Femur (tissue), 1 donor: ENCODE data around the gene TAF4.
"Not testable (repeated sequence)": the region's sequence is repeated elsewhere in the genome, so short reads cannot be mapped to it uniquely, and the experiment has no call there.

Experiments
- DNase-seq: peaks from one replicate; pipeline ENCODE4 v3.0.0-alpha.2; 2017

The TAF4 gene, protein sequence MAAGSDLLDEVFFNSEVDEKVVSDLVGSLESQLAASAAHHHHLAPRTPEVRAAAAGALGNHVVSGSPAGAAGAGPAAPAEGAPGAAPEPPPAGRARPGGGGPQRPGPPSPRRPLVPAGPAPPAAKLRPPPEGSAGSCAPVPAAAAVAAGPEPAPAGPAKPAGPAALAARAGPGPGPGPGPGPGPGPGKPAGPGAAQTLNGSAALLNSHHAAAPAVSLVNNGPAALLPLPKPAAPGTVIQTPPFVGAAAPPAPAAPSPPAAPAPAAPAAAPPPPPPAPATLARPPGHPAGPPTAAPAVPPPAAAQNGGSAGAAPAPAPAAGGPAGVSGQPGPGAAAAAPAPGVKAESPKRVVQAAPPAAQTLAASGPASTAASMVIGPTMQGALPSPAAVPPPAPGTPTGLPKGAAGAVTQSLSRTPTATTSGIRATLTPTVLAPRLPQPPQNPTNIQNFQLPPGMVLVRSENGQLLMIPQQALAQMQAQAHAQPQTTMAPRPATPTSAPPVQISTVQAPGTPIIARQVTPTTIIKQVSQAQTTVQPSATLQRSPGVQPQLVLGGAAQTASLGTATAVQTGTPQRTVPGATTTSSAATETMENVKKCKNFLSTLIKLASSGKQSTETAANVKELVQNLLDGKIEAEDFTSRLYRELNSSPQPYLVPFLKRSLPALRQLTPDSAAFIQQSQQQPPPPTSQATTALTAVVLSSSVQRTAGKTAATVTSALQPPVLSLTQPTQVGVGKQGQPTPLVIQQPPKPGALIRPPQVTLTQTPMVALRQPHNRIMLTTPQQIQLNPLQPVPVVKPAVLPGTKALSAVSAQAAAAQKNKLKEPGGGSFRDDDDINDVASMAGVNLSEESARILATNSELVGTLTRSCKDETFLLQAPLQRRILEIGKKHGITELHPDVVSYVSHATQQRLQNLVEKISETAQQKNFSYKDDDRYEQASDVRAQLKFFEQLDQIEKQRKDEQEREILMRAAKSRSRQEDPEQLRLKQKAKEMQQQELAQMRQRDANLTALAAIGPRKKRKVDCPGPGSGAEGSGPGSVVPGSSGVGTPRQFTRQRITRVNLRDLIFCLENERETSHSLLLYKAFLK

DNA sequence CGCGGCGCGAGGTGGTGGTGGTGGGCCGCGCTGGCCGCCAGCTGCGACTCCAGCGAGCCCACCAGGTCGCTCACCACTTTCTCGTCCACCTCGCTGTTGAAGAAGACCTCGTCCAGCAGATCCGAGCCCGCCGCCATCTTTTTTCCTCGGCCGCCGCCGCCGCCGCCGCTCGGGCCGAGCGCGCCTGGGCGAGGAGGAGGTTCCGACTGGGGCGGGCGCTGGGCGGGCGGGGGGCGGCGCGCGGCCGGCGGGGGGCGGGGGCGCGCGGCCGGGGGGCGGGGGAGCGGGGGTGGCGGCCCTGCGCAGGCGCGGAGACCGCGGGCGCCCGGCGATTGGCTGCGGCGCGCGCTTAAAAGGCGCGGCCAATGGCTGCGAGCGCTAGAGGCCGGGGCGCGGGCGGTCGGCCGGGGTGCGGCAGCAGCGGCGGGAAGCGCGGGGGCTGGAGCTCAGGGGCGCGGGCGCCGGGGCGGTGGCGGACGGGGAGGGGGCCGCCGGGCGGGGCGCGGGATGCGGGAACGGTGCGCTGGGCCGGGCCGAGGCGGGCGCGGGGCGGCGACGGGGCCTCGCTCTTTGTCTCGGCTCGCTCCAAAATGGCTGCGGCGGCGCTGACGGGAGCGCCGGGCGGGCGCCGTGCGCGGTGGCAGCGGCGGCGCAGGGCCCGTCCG, at the start of gene TAF4:
TSS of gene TAF4 (minus strand) at position 208 of the 665 bp plus-strand sequence. CDS start at position 137, 71 bp downstream.
- DNase-seq = peak; percentile 88

DNA sequence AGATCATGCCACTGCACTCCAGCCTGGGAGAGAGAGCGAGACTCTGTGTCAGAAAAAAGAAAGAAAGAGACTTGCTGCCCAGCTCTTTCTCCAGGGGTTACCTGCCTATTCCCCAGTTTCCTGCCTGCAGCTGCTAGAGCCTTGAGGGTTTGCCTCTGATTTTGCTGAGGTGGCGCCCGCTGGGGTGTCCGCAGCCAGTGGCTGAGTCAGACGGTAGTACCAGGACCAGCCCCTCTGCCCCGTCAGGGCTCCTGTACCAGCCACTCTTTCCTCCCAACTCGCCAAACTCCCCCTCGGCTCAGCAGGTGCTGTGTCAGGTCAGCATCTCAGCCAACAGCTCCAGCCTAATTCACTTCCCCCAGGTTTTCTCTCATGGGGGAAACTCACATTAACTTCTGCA, 49.2 kb upstream of the TAF4 start:
- no peak for DNase-seq

DNA sequence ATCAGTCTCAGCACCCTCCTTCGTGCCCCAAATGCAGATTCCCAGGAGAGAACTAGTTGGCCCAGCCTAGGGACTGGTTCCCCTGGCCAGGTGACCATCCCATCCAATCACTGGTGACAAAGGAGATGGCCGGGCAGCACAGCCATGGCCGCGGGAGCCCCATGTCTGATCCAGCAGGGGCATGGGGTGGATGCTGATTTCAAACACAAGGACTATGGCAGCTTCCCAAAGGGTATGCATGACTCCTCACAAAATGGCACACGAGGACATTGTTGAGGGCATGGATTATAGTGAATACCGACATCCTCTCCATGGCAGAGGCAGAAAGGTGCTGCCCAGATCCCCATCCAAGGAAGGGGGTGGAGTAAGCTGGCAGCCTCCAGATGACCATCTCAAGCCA, 46.7 kb upstream of the TAF4 start:
- no peak for DNase-seq

DNA sequence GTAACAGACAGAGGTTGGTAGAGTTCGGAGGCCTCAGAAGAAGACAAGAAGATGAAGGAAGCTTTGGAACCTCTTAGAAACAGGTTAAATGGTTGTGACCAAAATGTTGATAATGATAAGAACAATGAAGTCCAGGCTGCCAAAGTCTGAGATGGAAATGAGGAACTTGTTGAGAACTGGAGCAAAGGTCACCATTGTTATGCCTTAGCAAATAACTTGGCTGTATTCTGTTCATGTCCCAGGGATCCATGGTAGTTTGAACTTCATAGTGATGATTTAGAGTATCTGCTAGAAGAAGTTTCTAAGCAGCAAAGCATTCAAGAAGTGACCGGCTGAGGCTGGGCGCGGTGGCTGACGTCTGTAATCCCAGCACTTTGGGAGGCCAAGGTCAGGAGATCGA, 45.5 kb upstream of the TAF4 start:
- no peak for DNase-seq

DNA sequence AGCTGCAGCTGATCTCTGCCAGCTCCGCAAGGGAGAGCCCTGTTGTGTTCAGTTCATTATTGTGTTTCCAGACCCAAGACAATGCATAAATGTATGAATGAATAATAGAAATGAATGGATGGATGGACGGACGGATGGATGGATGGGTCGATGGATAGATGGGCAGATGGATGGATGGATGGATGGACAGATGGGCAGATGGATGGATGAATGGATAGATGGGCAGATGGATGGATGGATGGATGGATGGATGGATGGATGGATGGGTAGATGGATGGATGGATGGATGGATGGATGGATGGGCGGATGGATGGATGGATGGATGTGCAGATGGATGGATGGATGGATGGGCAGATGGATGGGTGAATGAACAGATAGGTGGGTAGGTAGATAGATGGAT, 39.9 kb upstream of the TAF4 start:
- DNase-seq = no peak

DNA sequence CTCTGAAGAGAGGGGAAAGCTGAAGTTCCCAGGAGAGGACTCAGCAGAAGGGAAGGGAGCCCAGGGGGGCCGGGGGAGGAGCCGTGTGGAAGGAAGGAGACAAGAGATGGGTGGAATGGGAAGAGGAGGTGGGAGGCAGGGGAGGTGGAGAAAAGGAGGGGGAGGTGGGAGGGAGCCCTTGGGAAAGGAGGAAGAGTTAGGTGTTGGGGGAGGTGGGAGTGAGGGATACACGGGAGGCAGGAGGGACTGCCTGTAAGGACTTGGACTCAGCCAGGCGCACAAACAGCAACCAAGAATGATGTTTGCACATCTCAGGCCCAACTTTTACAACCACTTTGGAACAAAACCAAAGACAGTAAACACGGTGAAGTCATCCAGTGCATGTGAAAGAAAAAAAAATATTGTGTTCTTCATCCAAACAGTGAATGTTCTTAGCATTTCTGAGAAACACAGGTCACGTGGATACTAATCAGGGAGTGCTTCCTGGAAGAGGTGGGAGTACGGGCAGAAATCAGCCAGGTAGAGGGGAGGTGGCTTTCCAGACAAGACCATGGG, 39.2 kb upstream of the TAF4 start:
- DNase-seq = no peak

DNA sequence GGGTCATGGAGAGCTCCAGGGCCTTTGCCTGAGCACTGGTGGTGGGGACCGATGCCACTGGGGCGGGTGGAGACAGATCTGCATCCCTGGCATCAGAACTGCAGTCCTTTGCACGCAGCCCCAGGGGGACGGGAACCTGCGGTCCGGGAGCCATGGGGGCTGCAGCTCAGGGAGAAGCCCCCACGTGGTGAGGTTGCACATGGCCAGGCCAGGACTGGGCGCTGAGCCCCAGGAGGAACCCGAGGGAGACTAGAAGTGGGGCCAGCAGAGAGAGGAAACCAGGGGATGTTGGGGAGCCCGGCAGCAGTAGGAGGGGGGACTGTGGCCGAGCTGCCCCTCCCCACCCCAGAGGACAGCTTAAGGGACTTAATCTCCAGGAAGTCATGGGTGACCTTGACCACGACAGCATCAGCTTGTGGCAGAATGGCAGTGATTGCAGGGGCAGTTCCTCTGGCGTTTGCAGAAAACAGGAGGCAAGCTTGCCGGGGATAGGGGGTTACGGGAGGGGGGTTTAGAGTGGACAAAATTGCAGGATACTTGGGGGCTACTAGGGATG, 38.6 kb upstream of the TAF4 start:
- DNase-seq = no peak

DNA sequence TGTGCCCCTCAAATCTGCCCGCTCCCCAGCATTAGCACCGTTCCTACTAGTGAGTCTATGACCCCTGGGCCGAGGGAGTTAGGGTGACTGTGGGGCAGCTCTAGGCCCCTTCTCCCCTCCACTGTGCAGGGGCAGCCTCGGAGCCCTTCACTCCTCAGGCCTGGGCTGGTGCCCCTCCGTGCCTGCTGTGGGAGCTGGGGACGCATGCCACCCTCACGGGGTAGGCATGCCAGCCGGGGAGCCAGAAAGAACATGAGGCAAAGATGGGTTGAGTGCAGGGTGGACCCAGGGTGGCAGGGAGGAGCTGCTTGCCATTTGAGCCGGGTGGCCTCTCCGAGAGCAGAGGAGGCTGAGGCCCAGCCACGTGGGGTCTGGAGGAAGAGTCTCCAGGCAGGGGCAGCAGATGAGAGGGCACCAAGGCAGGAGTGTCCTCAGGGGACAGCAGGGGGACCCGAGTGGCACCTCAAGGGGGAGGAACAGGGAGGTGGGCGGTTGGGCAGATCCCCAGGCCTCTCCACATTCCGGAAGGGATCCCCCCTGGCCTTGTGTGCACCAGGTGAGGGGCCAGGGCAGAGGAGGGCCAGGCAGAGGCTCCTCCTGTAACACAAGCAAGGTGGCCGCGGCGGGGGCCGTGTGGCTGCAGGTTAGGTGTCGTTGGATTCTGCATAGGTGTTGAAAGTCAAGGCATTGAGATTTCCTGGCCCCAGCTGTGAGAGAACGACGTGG, 38.0 kb upstream of the TAF4 start:
- DNase-seq = no peak

DNA sequence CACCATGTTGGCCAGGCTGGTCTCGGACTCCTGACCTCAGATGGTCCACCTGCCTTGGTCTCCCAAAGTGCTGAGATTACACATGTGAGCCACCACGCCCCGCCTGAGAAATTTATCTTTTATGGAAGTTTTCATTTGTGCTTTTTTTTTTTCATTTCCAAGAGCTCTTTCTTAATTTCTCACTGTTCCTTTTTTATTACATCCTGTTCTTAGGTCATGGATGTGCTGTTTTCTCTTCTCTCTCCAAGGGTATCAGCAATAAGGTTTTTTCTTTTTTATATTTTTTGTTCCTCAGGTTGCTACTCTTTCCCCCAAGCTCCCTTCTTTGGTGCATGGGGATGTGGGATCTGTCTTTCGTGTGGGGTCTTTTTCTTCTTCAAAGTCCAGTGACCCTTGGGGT, 35.4 kb upstream of the TAF4 start:
- DNase-seq = no peak

DNA sequence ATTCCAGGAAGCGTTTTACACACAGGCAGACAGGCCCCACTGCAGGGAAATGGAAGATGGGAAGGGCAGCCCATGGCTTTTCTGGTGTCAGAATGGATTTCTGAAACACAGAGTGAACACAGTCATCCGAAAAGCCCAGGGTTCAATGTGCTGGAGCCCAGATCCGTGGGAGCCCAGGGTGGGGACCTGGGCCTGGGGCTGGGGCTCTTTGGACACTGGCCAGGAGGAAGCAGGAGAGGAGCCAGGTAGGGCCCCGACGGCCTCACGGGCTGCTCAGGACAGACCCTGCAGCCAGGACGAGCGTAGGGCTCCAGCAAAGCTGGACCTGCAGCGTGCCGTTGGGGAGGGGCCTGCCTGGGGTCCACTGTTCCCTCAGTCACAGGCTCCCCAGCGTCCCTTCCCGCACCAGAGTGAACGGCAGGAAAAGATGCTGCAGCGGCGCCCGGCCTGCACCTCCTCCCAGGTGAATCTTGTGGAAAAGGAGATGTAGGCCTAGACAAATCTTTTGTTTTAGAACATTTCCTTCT, 32.3 kb upstream of the TAF4 start:
- no peak for DNase-seq

DNA sequence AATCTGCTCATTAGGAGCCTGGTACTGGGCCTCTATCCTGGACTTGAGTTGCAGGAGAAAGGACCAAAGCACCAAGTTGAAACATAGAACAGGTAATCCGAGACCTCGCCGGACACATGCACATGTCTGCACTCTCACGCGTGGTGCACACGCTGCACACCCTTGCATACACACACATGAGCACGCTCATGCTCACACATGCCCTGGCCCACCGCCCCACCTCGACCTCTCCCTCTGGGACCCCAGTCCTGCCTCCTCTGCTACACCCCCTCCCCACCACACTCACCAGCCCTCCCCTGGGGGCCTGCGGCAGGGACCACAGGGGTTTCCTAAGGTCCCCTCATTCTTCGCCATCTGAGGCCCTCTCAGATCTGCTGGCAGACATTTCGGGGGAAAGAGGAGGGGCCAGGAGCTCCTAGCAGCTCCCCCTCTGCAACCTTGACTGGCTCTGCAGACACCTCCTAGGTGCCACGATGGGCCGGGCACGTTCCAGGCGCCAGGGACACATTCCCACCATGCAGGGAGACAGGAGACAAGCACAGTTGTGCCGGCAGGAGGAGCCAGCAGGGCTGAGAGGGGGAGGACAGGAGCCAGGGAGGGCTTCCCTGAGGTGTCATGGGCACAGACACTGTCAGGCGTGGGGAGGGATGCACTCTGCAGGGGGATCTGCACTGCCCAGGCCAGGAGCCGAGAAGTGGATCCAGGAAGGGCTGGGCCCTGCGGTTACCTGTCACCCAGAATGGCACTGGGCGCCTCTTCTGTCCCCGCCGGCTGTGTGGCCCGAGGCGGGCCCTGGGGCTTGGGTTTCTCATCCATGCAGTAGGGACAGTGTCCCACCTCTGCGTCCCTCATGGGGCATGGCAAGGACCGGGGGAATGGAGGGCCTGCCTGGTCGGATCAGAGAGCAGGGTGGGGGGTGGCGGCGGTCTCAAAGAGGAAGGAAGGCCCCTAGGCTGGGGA, 31.0 kb upstream of the TAF4 start:
- DNase-seq = no peak

DNA sequence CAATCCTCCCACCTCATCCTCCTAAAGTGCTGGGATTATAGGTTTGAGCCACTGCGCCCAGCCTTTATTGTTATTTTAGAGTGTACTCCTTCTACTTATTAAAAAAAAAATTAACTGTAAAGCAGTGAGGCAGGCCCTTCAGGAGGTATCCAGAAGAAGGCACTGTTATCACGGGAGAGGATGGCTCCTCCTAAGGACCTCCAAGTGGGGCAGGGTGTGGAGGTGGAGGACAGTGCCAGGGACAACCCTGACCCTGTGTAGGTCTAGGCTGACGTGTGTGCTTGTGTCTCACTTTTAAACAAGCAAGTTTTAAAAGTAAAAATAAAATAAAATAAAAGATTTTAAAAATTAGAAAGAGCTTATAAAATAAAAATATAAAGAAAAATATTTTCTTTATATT, 23.7 kb upstream of the TAF4 start:
- DNase-seq = no peak

DNA sequence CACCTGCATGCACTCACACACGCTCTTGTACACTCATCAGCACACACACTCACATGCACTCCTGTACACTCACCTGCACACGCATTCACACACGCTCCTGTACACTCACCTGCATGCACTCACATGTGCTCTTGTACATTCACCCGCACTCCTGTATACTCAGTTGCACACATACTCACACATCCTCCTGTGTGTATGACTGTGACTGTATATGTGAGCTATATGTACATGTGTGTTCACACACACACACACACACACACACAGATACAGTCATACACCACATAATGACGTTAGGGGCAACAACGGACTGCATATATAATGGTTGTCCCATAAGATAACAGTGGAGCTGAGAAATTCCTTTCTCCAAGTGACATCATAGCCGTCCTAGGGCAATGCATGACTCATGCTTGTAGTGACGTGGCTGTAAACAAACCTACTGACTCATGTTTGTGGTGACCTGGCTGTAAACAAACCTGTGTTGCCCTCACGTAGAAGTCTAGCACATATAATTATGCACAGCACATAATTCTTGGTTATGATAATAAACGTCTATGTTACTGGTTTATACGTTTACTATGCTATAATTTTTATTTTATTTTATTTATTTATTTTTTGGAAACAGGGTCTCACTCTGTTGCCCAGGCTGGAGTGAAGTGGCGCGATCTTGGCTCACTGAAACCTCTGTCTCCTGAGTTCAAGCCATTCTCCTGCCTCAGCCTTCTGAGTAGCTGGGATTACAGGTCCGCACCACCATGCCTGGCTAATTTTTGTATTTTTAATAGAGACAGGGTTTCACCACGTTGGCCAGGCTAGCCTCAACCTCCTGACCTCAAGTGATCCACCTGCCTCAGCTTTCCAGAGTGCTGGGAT, 22.8 kb upstream of the TAF4 start:
- DNase-seq = no peak

DNA sequence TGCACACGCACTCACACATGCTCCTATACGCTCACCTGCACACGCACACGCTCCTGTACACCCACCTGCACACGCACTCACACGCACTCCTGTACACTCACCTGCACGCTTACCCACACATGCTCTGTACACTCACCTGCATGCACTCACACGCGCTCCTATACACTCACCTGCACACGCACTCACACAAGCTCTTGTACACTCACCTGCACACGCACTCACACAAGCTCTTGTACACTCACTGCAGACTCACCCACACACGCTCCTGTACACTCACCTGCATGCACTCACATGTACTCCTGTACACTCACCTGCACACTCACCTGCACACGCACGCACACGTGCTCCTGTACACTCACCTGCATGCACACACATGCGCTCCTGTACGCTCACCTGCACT, 22.0 kb upstream of the TAF4 start:
- DNase-seq = no peak

DNA sequence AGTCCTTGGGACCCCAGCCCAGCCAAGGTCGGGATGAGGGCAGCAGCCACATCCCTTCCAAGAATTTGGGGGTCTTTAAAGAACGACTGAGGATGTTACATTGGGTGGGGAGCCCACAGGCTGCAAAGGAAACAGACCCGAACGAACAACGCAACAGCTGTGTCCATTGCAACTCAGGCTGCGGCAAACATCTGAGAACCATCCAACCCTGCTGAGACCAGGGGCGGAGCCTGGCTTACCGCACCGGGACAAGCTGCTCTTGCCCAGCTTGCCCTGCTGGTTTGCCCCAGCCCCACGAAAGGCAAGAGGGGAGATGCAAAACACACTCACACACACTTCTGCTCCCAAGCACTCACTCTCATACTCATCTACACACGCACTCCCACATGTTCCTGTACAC, 21.5 kb upstream of the TAF4 start:
- peak; percentile 44 for DNase-seq

DNA sequence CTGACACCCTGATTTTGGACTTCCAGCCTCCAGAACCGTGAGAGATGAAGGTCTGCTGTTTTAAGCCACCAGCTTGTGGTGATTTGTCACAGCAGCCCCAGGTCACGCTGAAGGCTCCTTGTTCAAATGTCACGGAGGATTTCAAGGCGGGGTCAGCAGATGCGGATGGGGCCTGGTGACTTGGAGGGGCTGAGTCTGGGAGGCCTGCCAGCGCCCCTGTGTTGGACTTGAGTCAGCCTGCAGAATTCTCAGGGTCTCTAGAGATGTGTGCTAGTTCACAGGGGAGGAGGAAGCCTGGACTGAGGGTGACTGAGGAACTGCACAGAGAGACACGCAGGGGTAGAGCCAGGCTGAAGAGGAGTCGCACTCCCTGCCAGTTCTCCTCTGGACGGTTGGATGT, 19.5 kb upstream of the TAF4 start:
- DNase-seq = no peak

DNA sequence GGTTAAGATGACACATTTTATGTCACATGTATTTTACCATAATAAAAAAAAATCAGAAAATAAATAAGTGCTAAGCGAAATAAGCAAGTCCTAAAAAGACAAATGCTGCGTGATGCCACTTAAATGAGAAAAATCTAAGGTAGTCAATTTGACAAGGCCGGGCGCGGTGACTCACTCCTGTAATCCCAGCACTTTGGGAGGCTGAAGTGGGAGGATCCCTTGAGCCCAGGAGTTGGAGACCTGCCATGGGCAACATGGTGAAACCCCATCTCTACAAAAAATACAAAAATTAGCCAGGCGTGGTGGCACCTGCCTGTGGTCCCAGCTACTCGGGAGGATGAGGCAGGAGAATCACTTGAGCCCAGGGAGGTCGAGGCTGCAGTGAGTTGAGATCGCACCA, 18.5 kb upstream of the TAF4 start:
- not testable (repeated sequence) for DNase-seq

DNA sequence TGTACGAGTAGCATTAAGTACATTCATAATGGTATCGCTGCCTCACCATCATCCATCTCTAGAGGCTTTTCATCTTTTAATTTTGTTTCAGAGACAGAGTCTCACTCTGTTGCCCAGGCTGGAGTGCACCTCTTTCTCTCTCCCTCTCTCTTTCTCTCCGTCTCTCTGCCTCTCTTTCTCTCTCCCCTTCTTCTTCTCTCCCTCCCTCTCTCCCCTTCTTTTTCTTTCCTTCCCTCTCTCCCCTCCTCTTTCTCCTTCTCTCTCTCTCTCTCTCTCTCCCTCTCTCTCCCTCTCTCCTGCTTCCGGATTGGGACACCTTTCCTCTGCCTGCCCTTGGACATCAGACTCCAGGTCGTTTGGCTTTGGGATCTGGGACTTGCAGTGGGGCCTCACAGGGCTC, 17.6 kb upstream of the TAF4 start:
- no peak for DNase-seq
